Astrocyte of the cerebellum (primary cell): Measurements from ENCODE around the gene GUCA2A.

Experiments used
- DNase-seq: peaks from one replicate; pipeline ENCODE4 v3.0.0-alpha.2; 2011; ENCODE audit warnings: low read depth
- H3K4me3 ChIP-seq: 2 replicates; pipeline ENCODE4 v1.5.1; 2011; ENCODE audit warnings: mild to moderate bottlenecking, low read depth, low read length, moderate library complexity
- CTCF ChIP-seq: IDR thresholded peaks from 2 replicates; pipeline ENCODE4 v1.5.1; 2012; ENCODE audit warnings: low read length, low read depth, moderate library complexity, mild to moderate bottlenecking; ENCODE audit errors: missing control alignments
- in situ Hi-C: cut with HindIII; loops from 2 replicates; pipeline ENCODE4 v1.10.0; 2017; ENCODE audit warnings: low sequenced_read_pairs

Gene GUCA2A

GRCh38 chr1:42172381-42173133 is 8.0 kb upstream of the GUCA2A start:
- TF ChIP-seq CTCF, result no peak
- in situ Hi-C loops, result no loop called here
- H3K4me3 ChIP-seq, result no peak overlapping the region
- no peak for DNase-seq

GRCh38 chr1:42171679-42172266 is 7.2 kb upstream of the GUCA2A start:
- H3K4me3 ChIP-seq, result no peak overlapping the region
- DNase-seq, result no peak
- TF ChIP-seq CTCF, result no peak
- in situ Hi-C loops, result no loop called here

GRCh38 chr1:42170779-42171621 is 6.5 kb upstream of the GUCA2A start:
- DNase-seq, result no peak
- in situ Hi-C loops, result no loop called here
- no peak for TF ChIP-seq CTCF
- H3K4me3 ChIP-seq, result no peak overlapping the region

GRCh38 chr1:42168763-42169162 is 4.2 kb upstream of the GUCA2A start:
- in situ Hi-C loops, result no loop called here
- H3K4me3 ChIP-seq, result no peak overlapping the region
- DNase-seq, result no peak
- TF ChIP-seq CTCF, result no peak

GRCh38 chr1:42168391-42168670 is 3.8 kb upstream of the GUCA2A start:
- no peak overlapping the region for H3K4me3 ChIP-seq
- TF ChIP-seq CTCF, result no peak
- in situ Hi-C loops, result no loop called here
- no peak for DNase-seq

- in situ Hi-C loops, result no loop called here
- no peak overlapping the region for H3K4me3 ChIP-seq
- no peak for TF ChIP-seq CTCF
- no peak for DNase-seq
Observed at GRCh38 chr1:42167611-42168390, 3.3 kb upstream of the GUCA2A start.
